A673 (cell line): ENCODE data around the gene PCSK6.

ENCODE experiments used
- EZH2 ChIP-seq: fragments of 200-600 bp; sonication (generic); IDR thresholded peaks from 2 replicates; pipeline ENCODE4 v1.6.1; 2017; ENCODE audit warnings: borderline replicate concordance, low read depth, mild to moderate bottlenecking, mixed read lengths, antibody characterized with exemption, low read length; ENCODE audit not compliant: poor library complexity, severe bottlenecking
- TF ChIP-seq, protein P1 (sequence below): fragments of 300-800, 200-600 bp; sonication (generic); conservative IDR thresholded peaks from 2 replicates; pipeline ENCODE4 v1.5.1; 2017; ENCODE audit warnings: low read depth, mild to moderate bottlenecking, antibody characterized with exemption, low read length, moderate library complexity, mixed read lengths

DNA sequence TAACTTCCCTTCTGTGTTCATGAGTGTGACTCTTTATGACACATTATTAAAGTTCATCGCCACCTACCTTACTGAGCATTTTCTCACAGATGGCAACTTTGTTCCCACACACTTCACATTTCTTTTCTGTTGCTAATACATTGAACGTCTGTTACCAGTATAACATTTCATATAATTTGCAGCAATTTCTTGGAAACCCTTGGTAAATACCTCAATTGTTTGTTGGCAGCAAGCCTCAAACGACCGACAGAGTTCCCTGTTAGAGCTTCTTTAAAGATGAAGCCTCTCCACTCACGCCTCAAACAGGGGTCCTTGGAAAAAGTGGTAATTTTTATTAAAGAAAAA is 234.5 kb downstream of the PCSK6 start:
- no peak for TF ChIP-seq EZH2
- TF ChIP-seq, protein P1, sequence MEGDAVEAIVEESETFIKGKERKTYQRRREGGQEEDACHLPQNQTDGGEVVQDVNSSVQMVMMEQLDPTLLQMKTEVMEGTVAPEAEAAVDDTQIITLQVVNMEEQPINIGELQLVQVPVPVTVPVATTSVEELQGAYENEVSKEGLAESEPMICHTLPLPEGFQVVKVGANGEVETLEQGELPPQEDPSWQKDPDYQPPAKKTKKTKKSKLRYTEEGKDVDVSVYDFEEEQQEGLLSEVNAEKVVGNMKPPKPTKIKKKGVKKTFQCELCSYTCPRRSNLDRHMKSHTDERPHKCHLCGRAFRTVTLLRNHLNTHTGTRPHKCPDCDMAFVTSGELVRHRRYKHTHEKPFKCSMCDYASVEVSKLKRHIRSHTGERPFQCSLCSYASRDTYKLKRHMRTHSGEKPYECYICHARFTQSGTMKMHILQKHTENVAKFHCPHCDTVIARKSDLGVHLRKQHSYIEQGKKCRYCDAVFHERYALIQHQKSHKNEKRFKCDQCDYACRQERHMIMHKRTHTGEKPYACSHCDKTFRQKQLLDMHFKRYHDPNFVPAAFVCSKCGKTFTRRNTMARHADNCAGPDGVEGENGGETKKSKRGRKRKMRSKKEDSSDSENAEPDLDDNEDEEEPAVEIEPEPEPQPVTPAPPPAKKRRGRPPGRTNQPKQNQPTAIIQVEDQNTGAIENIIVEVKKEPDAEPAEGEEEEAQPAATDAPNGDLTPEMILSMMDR, result no peak
